ENCODE results near the gene UCP3.

Gene UCP3

GRCh38 chr11:73978576-73979086 is 30.3 kb downstream of the UCP3 start:
- TF ChIP-seq, protein P1, sequence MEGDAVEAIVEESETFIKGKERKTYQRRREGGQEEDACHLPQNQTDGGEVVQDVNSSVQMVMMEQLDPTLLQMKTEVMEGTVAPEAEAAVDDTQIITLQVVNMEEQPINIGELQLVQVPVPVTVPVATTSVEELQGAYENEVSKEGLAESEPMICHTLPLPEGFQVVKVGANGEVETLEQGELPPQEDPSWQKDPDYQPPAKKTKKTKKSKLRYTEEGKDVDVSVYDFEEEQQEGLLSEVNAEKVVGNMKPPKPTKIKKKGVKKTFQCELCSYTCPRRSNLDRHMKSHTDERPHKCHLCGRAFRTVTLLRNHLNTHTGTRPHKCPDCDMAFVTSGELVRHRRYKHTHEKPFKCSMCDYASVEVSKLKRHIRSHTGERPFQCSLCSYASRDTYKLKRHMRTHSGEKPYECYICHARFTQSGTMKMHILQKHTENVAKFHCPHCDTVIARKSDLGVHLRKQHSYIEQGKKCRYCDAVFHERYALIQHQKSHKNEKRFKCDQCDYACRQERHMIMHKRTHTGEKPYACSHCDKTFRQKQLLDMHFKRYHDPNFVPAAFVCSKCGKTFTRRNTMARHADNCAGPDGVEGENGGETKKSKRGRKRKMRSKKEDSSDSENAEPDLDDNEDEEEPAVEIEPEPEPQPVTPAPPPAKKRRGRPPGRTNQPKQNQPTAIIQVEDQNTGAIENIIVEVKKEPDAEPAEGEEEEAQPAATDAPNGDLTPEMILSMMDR (IDR thresholded peaks at IDR 0.05; ENCODE audit: low read depth, low read length): no peak
- in situ Hi-C loops (cut with HindIII; ENCODE audit: low sequenced_read_pairs): no loop called here
- no peak for DNase-seq (ENCODE audit: low read depth, low spot score)
- no peak overlapping the region for H3K4me3 ChIP-seq (ENCODE audit: low read depth, low read length)

GRCh38 chr11:73977856-73978519 is 30.9 kb downstream of the UCP3 start:
- no peak for DNase-seq (ENCODE audit: low read depth, low spot score)
- TF ChIP-seq, protein P1 (IDR thresholded peaks at IDR 0.05; ENCODE audit: low read depth, low read length): no peak
- in situ Hi-C loops (cut with HindIII; ENCODE audit: low sequenced_read_pairs): no loop called here
- no peak overlapping the region for H3K4me3 ChIP-seq (ENCODE audit: low read depth, low read length)

GRCh38 chr11:73976451-73977151 is 32.3 kb downstream of the UCP3 start:
- no peak for DNase-seq (ENCODE audit: low read depth, low spot score)
- in situ Hi-C loops (cut with HindIII; ENCODE audit: low sequenced_read_pairs): no loop called here
- no peak overlapping the region for H3K4me3 ChIP-seq (ENCODE audit: low read depth, low read length)
- TF ChIP-seq, protein P1 (IDR thresholded peaks at IDR 0.05; ENCODE audit: low read depth, low read length): no peak

- DNase-seq (ENCODE audit: low read depth, low spot score): no peak
- TF ChIP-seq, protein P1 (IDR thresholded peaks at IDR 0.05; ENCODE audit: low read depth, low read length): no peak
- in situ Hi-C loops (cut with HindIII; ENCODE audit: low sequenced_read_pairs): no loop called here
- H3K4me3 ChIP-seq (ENCODE audit: low read depth, low read length): no peak overlapping the region
Observed at GRCh38 chr11:73975479-73975757, 33.5 kb downstream of the UCP3 start.

DNA sequence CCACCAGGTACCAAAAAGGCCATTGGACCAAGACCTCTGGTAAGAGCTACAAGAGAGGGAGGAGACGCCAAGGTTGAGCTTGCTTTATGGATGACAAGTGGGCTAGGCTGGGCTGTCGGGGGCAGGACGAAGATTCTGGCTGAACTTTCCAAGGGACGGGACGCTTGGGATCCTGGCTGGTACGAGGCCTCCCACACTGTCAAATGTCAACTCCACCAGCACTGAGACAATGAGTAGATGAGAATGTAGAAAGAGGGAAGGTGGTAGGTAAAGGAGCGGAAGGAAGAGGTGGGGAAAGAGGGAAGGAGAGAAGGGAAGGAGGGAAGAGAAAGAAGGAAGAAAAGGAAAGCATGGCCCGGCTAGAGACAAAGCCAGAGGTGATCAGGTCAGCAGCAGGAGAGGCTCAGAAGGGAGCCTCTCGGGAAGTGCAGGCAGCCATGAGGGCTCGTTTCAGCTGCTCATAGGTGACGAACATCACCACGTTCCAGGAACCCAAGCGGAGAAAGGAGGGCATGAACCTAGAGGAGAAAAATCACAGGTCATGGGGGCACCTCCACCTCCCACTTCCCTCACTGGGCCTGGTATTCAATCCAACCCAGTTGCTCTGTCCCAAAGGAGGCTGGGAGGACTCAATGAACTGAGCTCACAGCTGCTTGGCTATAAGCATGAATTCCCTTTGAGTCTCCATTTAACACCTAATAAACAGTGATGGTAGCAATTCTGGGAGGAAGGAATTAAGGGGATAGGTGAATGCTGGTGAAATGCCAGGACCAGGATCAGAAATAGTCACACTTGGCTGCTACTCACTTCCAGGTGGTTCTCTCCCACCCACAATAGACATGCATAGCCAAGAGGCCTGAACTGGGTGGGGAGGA is 34.0 kb downstream of the UCP3 start:
- in situ Hi-C loops (cut with HindIII; ENCODE audit: low sequenced_read_pairs): no loop called here
- no peak overlapping the region for H3K4me3 ChIP-seq (ENCODE audit: low read depth, low read length)
- DNase-seq (ENCODE audit: low read depth, low spot score): no peak
- TF ChIP-seq, protein P1 (IDR thresholded peaks at IDR 0.05; ENCODE audit: low read depth, low read length): no peak

DNA sequence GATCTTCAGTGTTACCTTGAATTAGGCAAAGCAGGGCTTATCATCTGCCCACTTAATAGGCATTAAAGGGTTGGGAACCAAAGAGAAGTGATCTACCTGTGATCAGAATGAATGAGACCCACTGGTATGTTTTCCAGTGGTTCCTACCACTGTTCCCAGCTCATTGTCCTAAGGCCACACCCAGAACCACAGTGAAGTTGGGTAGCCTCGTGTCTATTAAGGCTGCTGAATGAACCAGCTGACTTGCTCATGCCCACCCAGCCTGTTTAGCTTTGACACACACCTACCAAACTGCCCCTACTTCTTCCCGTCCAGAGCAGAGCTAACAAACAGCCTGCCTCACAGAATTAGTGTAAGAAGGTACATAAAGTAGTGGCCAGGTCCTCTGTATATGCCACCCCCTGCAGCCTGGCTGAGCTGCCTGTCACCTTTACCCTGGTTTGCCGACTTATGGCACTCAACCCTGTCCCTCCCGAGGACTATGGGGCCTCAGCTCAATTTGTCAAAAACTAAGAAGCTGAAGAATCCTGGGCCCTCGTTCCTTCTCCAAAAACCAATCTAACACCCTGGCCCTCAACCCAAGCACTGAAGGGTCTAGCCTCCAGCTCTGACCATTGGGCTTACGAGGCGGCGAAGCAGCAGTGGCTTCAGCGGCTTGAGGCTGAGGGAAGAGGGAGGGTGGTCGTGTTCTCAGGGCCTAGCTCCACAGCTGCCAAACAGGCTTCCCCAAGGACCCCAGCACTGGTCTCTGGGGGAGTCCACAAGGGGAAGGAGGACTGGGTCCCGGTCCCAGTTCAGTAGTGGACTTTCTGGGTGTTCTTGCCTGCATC is 36.0 kb downstream of the UCP3 start:
- DNase-seq (ENCODE audit: low read depth, low spot score): no peak
- TF ChIP-seq, protein P1 (IDR thresholded peaks at IDR 0.05; ENCODE audit: low read depth, low read length): no peak
- no peak overlapping the region for H3K4me3 ChIP-seq (ENCODE audit: low read depth, low read length)
- in situ Hi-C loops (cut with HindIII; ENCODE audit: low sequenced_read_pairs): no loop called here
